NB4 (cell line): ENCODE data around the gene LRRC32.

Experiments used
- DNase-seq: peaks from one replicate; pipeline ENCODE4 v3.0.0; 2010; ENCODE audit warnings: low read depth
- H3K4me3 ChIP-seq: one replicate; pipeline ENCODE4 v1.5.1; 2011; ENCODE audit warnings: mild to moderate bottlenecking, low read depth, low read length, moderate library complexity
- MYC ChIP-seq: IDR thresholded peaks from 2 replicates; pipeline ENCODE4 v1.6.1; 2011; ENCODE audit warnings: low read depth, low read length
- POLR2A ChIP-seq: IDR thresholded peaks from 2 replicates; pipeline ENCODE4 v1.6.1; 2011; ENCODE audit warnings: mild to moderate bottlenecking; ENCODE audit not compliant: insufficient read length; ENCODE audit errors: extremely low read depth
- TF ChIP-seq, protein P1 (sequence below): IDR thresholded peaks from 2 replicates; pipeline ENCODE4 v1.6.1; 2011; ENCODE audit warnings: low read depth, low read length
- TF ChIP-seq, protein P2 (sequence below): IDR thresholded peaks from one replicate; pipeline ENCODE4 v1.5.1; 2012; ENCODE audit warnings: low read depth, low read length

LRRC32 gene

GRCh38 chr11:76667856-76668255 lies 2.7 kb downstream of the LRRC32 start:
- no peak overlapping the region for H3K4me3 ChIP-seq
- TF ChIP-seq, protein P1, sequence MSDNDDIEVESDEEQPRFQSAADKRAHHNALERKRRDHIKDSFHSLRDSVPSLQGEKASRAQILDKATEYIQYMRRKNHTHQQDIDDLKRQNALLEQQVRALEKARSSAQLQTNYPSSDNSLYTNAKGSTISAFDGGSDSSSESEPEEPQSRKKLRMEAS: no peak
- no peak for TF ChIP-seq MYC
- TF ChIP-seq POLR2A: no peak
- TF ChIP-seq, protein P2, sequence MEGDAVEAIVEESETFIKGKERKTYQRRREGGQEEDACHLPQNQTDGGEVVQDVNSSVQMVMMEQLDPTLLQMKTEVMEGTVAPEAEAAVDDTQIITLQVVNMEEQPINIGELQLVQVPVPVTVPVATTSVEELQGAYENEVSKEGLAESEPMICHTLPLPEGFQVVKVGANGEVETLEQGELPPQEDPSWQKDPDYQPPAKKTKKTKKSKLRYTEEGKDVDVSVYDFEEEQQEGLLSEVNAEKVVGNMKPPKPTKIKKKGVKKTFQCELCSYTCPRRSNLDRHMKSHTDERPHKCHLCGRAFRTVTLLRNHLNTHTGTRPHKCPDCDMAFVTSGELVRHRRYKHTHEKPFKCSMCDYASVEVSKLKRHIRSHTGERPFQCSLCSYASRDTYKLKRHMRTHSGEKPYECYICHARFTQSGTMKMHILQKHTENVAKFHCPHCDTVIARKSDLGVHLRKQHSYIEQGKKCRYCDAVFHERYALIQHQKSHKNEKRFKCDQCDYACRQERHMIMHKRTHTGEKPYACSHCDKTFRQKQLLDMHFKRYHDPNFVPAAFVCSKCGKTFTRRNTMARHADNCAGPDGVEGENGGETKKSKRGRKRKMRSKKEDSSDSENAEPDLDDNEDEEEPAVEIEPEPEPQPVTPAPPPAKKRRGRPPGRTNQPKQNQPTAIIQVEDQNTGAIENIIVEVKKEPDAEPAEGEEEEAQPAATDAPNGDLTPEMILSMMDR: no peak
- DNase-seq: no peak

DNA sequence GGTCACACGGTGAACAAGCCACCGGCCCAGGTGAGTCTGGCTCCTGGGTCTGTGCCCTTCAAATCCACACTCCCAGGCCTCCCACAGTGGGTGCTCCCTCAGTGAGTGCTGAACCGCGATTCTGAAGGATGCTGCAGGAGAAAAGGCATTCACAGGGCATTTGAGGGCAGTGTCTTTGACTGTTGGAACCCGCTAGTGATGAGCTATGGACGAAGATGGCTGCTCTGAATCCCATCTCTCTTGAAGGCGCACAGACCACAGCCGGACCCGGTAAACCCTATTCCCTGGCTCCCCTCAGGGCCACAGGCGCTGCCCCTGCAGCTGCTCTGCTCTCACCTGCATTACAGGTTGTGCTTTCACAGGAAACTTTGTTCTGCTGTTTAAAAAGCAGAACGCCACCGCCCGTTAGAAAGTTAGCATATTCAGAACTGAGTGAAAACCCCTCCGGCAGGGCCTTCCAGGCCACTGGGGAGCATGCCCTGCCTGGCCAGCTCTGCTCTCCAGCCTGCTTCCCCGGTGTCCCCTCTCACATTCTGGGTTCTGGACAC lies 3.2 kb downstream of the LRRC32 start:
- H3K4me3 ChIP-seq: no peak overlapping the region
- DNase-seq: no peak
- TF ChIP-seq MYC (no peak), POLR2A (no peak)
- TF ChIP-seq, protein P2: no peak
- TF ChIP-seq, protein P1: no peak

- no peak overlapping the region for H3K4me3 ChIP-seq
- DNase-seq: no peak
- TF ChIP-seq, protein P2: no peak
- TF ChIP-seq MYC: no peak
- TF ChIP-seq, protein P1: no peak
- TF ChIP-seq POLR2A: no peak
These were observed 3.7 kb downstream of the LRRC32 start for GRCh38 chr11:76666830-76667229.

DNA sequence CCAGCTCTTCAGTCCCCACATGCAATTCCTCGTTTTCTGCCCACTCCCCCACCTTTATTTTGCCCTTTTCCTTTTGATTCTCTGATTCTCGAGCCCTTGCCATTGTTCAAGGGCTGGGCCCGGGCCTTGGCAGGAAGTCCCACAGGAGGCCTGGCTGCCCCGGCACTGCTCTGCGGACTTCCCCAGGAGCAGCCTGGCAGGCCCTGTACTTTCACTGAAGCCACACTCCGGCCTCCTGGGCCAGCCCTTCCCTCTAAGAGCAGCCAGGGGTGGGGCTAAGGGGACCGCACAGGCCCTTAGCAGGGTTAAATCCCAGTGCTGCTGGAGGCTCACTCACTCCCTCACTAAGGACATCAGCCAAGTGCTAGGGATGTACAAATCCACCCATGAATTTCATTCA lies 4.1 kb downstream of the LRRC32 start:
- no peak for DNase-seq
- TF ChIP-seq, protein P1: no peak
- TF ChIP-seq MYC (no peak), POLR2A (no peak)
- TF ChIP-seq, protein P2: no peak
- H3K4me3 ChIP-seq: no peak overlapping the region

- no peak overlapping the region for H3K4me3 ChIP-seq
- TF ChIP-seq, protein P2: no peak
- TF ChIP-seq POLR2A: no peak
- TF ChIP-seq, protein P1: no peak
- no peak for TF ChIP-seq MYC
- no peak for DNase-seq
These were observed 4.6 kb downstream of the LRRC32 start for GRCh38 chr11:76665921-76666351.
